Measurements from ENCODE around the gene SLC6A6.

DNA sequence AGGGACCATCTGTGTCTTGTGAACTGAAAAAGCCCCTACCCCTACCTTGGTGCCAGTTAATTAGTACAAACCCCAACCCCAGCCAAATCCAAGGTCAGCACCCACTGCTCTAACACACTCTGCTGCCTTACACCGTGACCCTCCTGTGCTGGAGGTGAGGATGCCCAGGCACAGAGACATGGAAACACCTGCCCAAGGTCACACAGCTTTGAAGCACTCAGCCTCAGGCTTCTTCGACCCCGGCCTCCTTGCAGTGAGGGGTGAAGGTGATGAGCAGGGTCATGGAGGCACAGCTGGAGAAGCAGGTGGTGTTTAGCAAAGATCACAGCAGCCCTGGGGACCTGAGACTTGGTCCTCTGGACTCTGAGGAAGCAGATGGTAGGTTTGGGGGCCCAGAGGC, 39.0 kb upstream of the SLC6A6 start:
- no peak for TF ChIP-seq POLR2AphosphoS5 (IDR thresholded peaks at IDR 0.05)
- TF ChIP-seq POLR2A (IDR thresholded peaks at IDR 0.05): no peak
- TF ChIP-seq, protein P1, sequence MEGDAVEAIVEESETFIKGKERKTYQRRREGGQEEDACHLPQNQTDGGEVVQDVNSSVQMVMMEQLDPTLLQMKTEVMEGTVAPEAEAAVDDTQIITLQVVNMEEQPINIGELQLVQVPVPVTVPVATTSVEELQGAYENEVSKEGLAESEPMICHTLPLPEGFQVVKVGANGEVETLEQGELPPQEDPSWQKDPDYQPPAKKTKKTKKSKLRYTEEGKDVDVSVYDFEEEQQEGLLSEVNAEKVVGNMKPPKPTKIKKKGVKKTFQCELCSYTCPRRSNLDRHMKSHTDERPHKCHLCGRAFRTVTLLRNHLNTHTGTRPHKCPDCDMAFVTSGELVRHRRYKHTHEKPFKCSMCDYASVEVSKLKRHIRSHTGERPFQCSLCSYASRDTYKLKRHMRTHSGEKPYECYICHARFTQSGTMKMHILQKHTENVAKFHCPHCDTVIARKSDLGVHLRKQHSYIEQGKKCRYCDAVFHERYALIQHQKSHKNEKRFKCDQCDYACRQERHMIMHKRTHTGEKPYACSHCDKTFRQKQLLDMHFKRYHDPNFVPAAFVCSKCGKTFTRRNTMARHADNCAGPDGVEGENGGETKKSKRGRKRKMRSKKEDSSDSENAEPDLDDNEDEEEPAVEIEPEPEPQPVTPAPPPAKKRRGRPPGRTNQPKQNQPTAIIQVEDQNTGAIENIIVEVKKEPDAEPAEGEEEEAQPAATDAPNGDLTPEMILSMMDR (IDR thresholded peaks at IDR 0.05): no peak

Measured in stomach (tissue), 4 donors.